HepG2 (cell line): ENCODE measurements around the gene URI1. TPM values are rescaled to one million over a fixed set of nuclear protein-coding genes. Genes with fewer than 3 reads are reported as not detected.
A peak's percentile ranks its signal among the peaks of the same experiment; 100 is the strongest.

ENCODE experiments used
- ELF3 ChIP-seq: IDR thresholded peaks from 2 replicates; pipeline ENCODE4 v1.6.1; 2016; ENCODE audit warnings: missing genetic modification reagents, missing compliant biosample characterization
- HOXA5 ChIP-seq: sonication (generic); formaldehyde crosslinking; IDR thresholded peaks from 2 replicates; pipeline ENCODE4 v1.4.0; 2020; ENCODE audit warnings: missing genetic modification reagents
- KDM5B ChIP-seq: sonication (generic); formaldehyde crosslinking; IDR thresholded peaks from 2 replicates; pipeline ENCODE4 v1.4.0; 2020; ENCODE audit warnings: missing genetic modification reagents, mild to moderate bottlenecking, borderline replicate concordance
- MED8 ChIP-seq: sonication (generic); formaldehyde crosslinking; IDR thresholded peaks from 2 replicates; pipeline ENCODE4 v1.8.1; 2023; ENCODE audit warnings: mild to moderate bottlenecking, missing genetic modification reagents; ENCODE audit not compliant: insufficient replicate concordance
- NRL ChIP-seq: sonication (generic); formaldehyde crosslinking; IDR thresholded peaks from 2 replicates; pipeline ENCODE4 v1.5.0; 2020; ENCODE audit warnings: missing genetic modification reagents, mild to moderate bottlenecking, moderate library complexity, borderline replicate concordance
- SALL2 ChIP-seq: sonication (generic); formaldehyde crosslinking; IDR thresholded peaks from 2 replicates; pipeline ENCODE4 v1.8.1; 2023; ENCODE audit warnings: mild to moderate bottlenecking, missing genetic modification reagents, inconsistent platforms
- SOX5 ChIP-seq: IDR thresholded peaks from 2 replicates; pipeline ENCODE4 v1.6.1; 2016; ENCODE audit warnings: borderline replicate concordance
- SRY ChIP-seq: sonication (generic); formaldehyde crosslinking; IDR thresholded peaks from 2 replicates; pipeline ENCODE4 v1.8.0; 2022; ENCODE audit warnings: mild to moderate bottlenecking, missing genetic modification reagents
- TEAD3 ChIP-seq: optimal IDR thresholded peaks from 2 replicates; pipeline ENCODE3; 2016; ENCODE audit warnings: borderline replicate concordance
- ZBTB38 ChIP-seq: sonication (generic); formaldehyde crosslinking; IDR thresholded peaks from 2 replicates; pipeline ENCODE4 v1.5.1; 2020; ENCODE audit warnings: mild to moderate bottlenecking, missing genetic modification reagents
- ZNF296 ChIP-seq: sonication (generic); formaldehyde crosslinking; conservative IDR thresholded peaks from 2 replicates; pipeline ENCODE4 v1.5.0; 2020; ENCODE audit warnings: mild to moderate bottlenecking, missing genetic modification reagents
- ZNF678 ChIP-seq: sonication (generic); formaldehyde crosslinking; IDR thresholded peaks from 2 replicates; pipeline ENCODE4 v1.4.0; 2020; ENCODE audit warnings: mild to moderate bottlenecking, missing genetic modification reagents
- ZSCAN20 ChIP-seq: sonication (generic); formaldehyde crosslinking; IDR thresholded peaks from 2 replicates; pipeline ENCODE4 v1.4.0; 2020; ENCODE audit warnings: missing genetic modification reagents, mild to moderate bottlenecking, borderline replicate concordance
- ZSCAN31 ChIP-seq: sonication (generic); formaldehyde crosslinking; IDR thresholded peaks from 2 replicates; pipeline ENCODE4 v1.5.0; 2020; ENCODE audit warnings: low read depth, mild to moderate bottlenecking, missing genetic modification reagents
- polyA plus RNA-seq, 8 experiments: library from polyadenylated mRNA; depleted of rRNA in 3 of 8; stranded (reverse) in 7 of 8; unstranded in 1 of 8; fragments of >200 nt; fragmentation: Illumina TruSeq in 4 of 8; extraction: Trizol in 4 of 8; gene quantifications; 2 replicates each; pipeline versions ENCODE4 v1.2.1 to v1.2.3, GENCODE V29; 2011 to 2016; ENCODE audit warnings: low read depth in 4 of 8, missing spikeins in 1 of 8, mixed read lengths in 1 of 8; ENCODE audit not compliant: insufficient read depth in 1 of 8
- total RNA-seq, 5 experiments: library from RNA; depleted of rRNA; stranded (reverse); fragments of >200 nt; fragmentation: Illumina TruSeq; extraction: Trizol; gene quantifications; 2 replicates each; pipeline ENCODE4 v1.2.3, GENCODE V29; 2016; ENCODE audit warnings: low read depth in 1 of 5
- TF ChIP-seq, protein P1 (sequence below): sonication (generic); formaldehyde crosslinking; IDR thresholded peaks from 2 replicates; pipeline ENCODE4 v1.5.0; 2020; ENCODE audit warnings: missing genetic modification reagents
- TF ChIP-seq, protein P2 (sequence below): sonication (generic); formaldehyde crosslinking; IDR thresholded peaks from 2 replicates; pipeline ENCODE4 v1.4.0; 2020; ENCODE audit warnings: mild to moderate bottlenecking, missing genetic modification reagents
- TF ChIP-seq, protein P3 (sequence below): IDR thresholded peaks from 2 replicates; pipeline ENCODE4 v1.6.1; 2016; ENCODE audit warnings: control low read depth
- TF ChIP-seq, protein P4 (sequence below): IDR thresholded peaks from 2 replicates; pipeline ENCODE4 v1.6.1; 2016; ENCODE audit warnings: mild to moderate bottlenecking
- TF ChIP-seq, protein P5 (sequence below): sonication (generic); formaldehyde crosslinking; IDR thresholded peaks from 2 replicates; pipeline ENCODE4 v1.5.0; 2020; ENCODE audit warnings: missing genetic modification reagents, mild to moderate bottlenecking, borderline replicate concordance
- TF ChIP-seq, protein P6 (sequence below): sonication (generic); formaldehyde crosslinking; conservative IDR thresholded peaks from 2 replicates; pipeline ENCODE4 v1.8.0; 2022; ENCODE audit warnings: mild to moderate bottlenecking, moderate library complexity, missing genetic modification reagents
- TF ChIP-seq, protein P7 (sequence below): sonication (generic); formaldehyde crosslinking; IDR thresholded peaks from 2 replicates; pipeline ENCODE4 v1.9.0; 2021; ENCODE audit warnings: missing genetic modification reagents, mild to moderate bottlenecking, borderline replicate concordance

The URI1 gene
- total and polyA plus RNA-seq, 2 of the 13 experiments (the other 11 are each of a cell fraction or from before 2014, with no cell fraction given): 43.6 to 67.9 TPM

DNA sequence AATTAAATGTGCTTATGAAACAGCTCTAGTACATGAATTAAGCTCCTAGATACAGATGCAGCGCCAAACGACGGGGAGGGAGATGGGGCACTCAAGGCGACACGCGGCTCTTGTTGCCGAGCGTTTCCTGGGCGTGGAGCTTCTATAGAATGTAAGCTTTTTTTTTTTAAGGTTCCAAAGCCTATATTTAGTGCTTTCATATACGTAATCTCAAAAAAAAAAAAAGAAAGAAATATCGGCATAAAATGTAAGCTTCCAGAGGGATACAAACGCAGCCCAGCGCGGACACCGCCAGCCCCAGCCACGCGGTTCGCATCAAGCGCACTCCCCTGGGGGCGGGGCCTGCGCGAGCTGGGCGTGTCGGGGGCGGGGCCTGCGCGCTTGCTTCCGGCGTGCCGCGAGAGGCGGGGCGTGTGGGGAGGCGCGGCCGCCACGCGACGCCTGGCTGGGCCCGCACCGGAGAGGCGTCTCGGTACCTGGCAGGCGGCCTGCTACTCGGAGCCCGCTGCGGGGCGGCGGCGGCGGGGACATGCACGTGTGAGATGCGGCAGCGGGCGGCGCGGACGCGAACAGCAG is at the start of gene URI1 (continued):
- TF ChIP-seq ZSCAN20 (CRISPR knock-in tag): peak; percentile 14; the same call in 1 of the 2 replicates
- no peak for TF ChIP-seq ZBTB38 (CRISPR knock-in tag)
- TF ChIP-seq, protein P1, sequence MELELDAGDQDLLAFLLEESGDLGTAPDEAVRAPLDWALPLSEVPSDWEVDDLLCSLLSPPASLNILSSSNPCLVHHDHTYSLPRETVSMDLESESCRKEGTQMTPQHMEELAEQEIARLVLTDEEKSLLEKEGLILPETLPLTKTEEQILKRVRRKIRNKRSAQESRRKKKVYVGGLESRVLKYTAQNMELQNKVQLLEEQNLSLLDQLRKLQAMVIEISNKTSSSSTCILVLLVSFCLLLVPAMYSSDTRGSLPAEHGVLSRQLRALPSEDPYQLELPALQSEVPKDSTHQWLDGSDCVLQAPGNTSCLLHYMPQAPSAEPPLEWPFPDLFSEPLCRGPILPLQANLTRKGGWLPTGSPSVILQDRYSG: 0 out of 2 replicates have a peak, but pooled peaks have one; percentile 41
- peak; percentile 30; the same call in 1 of the 2 replicates for TF ChIP-seq HOXA5 (CRISPR knock-in tag)
- no peak for TF ChIP-seq ZSCAN31 (CRISPR knock-in tag)
- no peak for TF ChIP-seq SALL2 (CRISPR knock-in tag)
- TF ChIP-seq SOX5 (CRISPR knock-in tag): no peak
- TF ChIP-seq, protein P2, sequence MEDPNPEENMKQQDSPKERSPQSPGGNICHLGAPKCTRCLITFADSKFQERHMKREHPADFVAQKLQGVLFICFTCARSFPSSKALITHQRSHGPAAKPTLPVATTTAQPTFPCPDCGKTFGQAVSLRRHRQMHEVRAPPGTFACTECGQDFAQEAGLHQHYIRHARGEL: no peak
- no peak; the same call in 1 of the 2 replicates for TF ChIP-seq KDM5B (CRISPR knock-in tag)
- no peak for TF ChIP-seq ZNF296
- TF ChIP-seq, protein P3, sequence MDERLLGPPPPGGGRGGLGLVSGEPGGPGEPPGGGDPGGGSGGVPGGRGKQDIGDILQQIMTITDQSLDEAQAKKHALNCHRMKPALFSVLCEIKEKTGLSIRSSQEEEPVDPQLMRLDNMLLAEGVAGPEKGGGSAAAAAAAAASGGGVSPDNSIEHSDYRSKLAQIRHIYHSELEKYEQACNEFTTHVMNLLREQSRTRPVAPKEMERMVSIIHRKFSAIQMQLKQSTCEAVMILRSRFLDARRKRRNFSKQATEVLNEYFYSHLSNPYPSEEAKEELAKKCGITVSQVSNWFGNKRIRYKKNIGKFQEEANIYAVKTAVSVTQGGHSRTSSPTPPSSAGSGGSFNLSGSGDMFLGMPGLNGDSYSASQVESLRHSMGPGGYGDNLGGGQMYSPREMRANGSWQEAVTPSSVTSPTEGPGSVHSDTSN (CRISPR knock-in tag): no peak
- TF ChIP-seq NRL (CRISPR knock-in tag): no peak
- TF ChIP-seq MED8 (CRISPR knock-in tag): no peak
- TF ChIP-seq SRY (CRISPR knock-in tag): no peak
- no peak for TF ChIP-seq TEAD3 (CRISPR knock-in tag)
- TF ChIP-seq ELF3 (CRISPR knock-in tag): peak; percentile 46; the same call in 1 of the 2 replicates
- TF ChIP-seq, protein P4, sequence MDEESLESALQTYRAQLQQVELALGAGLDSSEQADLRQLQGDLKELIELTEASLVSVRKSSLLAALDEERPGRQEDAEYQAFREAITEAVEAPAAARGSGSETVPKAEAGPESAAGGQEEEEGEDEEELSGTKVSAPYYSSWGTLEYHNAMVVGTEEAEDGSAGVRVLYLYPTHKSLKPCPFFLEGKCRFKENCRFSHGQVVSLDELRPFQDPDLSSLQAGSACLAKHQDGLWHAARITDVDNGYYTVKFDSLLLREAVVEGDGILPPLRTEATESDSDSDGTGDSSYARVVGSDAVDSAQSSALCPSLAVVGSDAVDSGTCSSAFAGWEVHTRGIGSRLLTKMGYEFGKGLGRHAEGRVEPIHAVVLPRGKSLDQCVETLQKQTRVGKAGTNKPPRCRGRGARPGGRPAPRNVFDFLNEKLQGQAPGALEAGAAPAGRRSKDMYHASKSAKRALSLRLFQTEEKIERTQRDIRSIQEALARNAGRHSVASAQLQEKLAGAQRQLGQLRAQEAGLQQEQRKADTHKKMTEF (CRISPR knock-in tag): no peak; the same call in 1 of the 2 replicates
- TF ChIP-seq, protein P5, sequence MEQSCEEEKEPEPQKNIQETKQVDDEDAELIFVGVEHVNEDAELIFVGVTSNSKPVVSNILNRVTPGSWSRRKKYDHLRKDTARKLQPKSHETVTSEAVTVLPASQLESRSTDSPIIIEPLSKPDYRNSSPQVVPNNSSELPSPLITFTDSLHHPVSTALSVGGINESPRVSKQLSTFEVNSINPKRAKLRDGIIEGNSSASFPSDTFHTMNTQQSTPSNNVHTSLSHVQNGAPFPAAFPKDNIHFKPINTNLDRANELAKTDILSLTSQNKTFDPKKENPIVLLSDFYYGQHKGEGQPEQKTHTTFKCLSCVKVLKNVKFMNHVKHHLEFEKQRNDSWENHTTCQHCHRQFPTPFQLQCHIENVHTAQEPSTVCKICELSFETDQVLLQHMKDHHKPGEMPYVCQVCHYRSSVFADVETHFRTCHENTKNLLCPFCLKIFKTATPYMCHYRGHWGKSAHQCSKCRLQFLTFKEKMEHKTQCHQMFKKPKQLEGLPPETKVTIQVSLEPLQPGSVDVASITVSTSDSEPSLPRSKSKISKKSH (CRISPR knock-in tag): no peak
- TF ChIP-seq, protein P6, sequence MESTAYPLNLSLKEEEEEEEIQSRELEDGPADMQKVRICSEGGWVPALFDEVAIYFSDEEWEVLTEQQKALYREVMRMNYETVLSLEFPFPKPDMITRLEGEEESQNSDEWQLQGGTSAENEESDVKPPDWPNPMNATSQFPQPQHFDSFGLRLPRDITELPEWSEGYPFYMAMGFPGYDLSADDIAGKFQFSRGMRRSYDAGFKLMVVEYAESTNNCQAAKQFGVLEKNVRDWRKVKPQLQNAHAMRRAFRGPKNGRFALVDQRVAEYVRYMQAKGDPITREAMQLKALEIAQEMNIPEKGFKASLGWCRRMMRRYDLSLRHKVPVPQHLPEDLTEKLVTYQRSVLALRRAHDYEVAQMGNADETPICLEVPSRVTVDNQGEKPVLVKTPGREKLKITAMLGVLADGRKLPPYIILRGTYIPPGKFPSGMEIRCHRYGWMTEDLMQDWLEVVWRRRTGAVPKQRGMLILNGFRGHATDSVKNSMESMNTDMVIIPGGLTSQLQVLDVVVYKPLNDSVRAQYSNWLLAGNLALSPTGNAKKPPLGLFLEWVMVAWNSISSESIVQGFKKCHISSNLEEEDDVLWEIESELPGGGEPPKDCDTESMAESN (CRISPR knock-in tag): no peak
- TF ChIP-seq, protein P7, sequence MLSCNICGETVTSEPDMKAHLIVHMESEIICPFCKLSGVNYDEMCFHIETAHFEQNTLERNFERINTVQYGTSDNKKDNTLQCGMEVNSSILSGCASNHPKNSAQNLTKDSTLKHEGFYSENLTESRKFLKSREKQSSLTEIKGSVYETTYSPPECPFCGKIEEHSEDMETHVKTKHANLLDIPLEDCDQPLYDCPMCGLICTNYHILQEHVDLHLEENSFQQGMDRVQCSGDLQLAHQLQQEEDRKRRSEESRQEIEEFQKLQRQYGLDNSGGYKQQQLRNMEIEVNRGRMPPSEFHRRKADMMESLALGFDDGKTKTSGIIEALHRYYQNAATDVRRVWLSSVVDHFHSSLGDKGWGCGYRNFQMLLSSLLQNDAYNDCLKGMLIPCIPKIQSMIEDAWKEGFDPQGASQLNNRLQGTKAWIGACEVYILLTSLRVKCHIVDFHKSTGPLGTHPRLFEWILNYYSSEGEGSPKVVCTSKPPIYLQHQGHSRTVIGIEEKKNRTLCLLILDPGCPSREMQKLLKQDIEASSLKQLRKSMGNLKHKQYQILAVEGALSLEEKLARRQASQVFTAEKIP (CRISPR knock-in tag): no peak
- no peak for TF ChIP-seq ZNF678 (CRISPR knock-in tag)
